Sigmoid colon (tissue), 7 donors: Measurements from ENCODE around the gene THSD7A. TPM values are rescaled to one million over a fixed set of nuclear protein-coding genes. Genes with fewer than 3 reads are reported as not detected.

Experiments used
- DNase-seq: peaks from one replicate; pipeline ENCODE4 v3.0.0-alpha.2; 2019
- H3K27ac ChIP-seq, 4 donors: fragments of 200-600 bp; sonication (generic); one replicate each; pipeline ENCODE4 v1.5.1; 2016 to 2019; ENCODE audit warnings: mild to moderate bottlenecking in 1 of 4
- H3K27me3 ChIP-seq, 3 donors: fragments of 200-600 bp; sonication (generic); one replicate each; pipeline ENCODE4 v1.5.1; 2019; ENCODE audit warnings: mild to moderate bottlenecking in 1 of 3
- H3K36me3 ChIP-seq, 4 donors: fragments of 200-600 bp; sonication (generic); one replicate each; pipeline ENCODE4 v1.5.1; 2016 to 2019
- H3K4me1 ChIP-seq, 4 donors: fragments of 200-600 bp; sonication (generic); one replicate each; pipeline ENCODE4 v1.5.1; 2017 to 2019
- H3K4me3 ChIP-seq, 4 donors: fragments of 200-600 bp; sonication (generic); one replicate each; pipeline ENCODE4 v1.5.1; 2017 to 2019; ENCODE audit warnings: mild to moderate bottlenecking in 2 of 4, moderate library complexity in 1 of 4
- H3K9me3 ChIP-seq, 4 donors: fragments of 200-600 bp in 3 of 4; sonication (generic) in 3 of 4; one replicate each; pipeline versions ENCODE4 v1.5.1 to v1.6.1; 2013 to 2019
- CTCF ChIP-seq, 4 experiments: fragments of 450-650 bp in 3 of 4; fragments of 200-600 bp in 1 of 4; IDR thresholded peaks; one replicate each; pipeline ENCODE4 v1.5.1; 2016 to 2019; ENCODE audit warnings: antibody characterized with exemption in 4 of 4, mild to moderate bottlenecking in 3 of 4, moderate library complexity in 2 of 4
- EP300 ChIP-seq, 4 donors: sonication (generic); formaldehyde crosslinking; IDR thresholded peaks; one replicate each; pipeline ENCODE4 v1.6.1; 2017; ENCODE audit warnings: antibody characterized with exemption in 4 of 4
- POLR2A ChIP-seq, 2 donors: fragments of 450-650 bp; IDR thresholded peaks; one replicate each; pipeline ENCODE4 v1.6.1; 2016; ENCODE audit warnings: antibody characterized with exemption in 2 of 2, mild to moderate bottlenecking in 2 of 2, moderate library complexity in 2 of 2
- POLR2AphosphoS5 ChIP-seq, 4 donors: sonication (generic); formaldehyde crosslinking; IDR thresholded peaks; one replicate each; pipeline ENCODE4 v1.6.1; 2017; ENCODE audit warnings: antibody characterized with exemption in 4 of 4
- WGBS, 2 donors: extraction: QIAGEN DNeasy Blood & Tissue Kit; methylation state at CpG; one replicate each; pipeline ENCODE4 v1.1.7; 2013; 5-methylcytosine and 5-hydroxymethylcytosine counted together
- intact Hi-C: fragments of 100-400 bp; cut with DNase I; formaldehyde crosslinking; loops from one replicate; pipeline ENCODE4 v1.15.1; 2023
- polyA plus RNA-seq, 3 donors: library from polyadenylated mRNA; stranded (reverse); fragments of 200-250 nt; gene quantifications; one replicate each; pipeline ENCODE4 v1.2.3, GENCODE V29; 2013
- total RNA-seq, 4 donors: library from RNA; depleted of rRNA; stranded (reverse); fragments of >200 nt; gene quantifications; one replicate each; pipeline ENCODE4 v1.1.0, GENCODE V29; 2016
- donor health status: healthy with polysubstance abuse.
- donor health status: Bipolar disorder and iron deficiency.
- donor health status: healthy.

The THSD7A gene
- total and polyA plus RNA-seq, 7 donors, result under 0.01 to 6.9 (median 5.0) TPM

DNA sequence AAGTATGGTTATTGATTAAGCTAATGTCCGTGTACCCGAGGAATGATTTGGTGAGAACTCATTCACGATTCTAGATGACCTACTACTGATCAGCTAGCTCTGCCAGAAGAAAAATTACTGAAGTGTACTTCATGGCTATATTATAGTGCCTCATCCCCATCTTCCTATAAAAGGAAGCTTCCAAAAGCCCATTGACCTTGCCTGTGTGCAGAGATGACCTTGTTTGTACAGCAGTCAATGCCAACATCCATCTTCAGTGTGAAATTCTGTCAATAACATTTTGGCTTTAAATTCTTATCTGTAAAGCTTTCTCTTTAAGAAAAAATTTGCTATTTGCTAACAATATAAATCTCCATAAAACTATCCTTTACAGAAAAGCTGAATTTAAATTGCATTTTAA lies 315.7 kb downstream of the THSD7A start:
- DNase-seq, result no peak
- no peak for TF ChIP-seq POLR2A (IDR thresholded peaks at IDR 0.05)
- no peak for TF ChIP-seq POLR2AphosphoS5 (IDR thresholded peaks at IDR 0.05)
- no peak for TF ChIP-seq CTCF (IDR thresholded peaks at IDR 0.05)
- TF ChIP-seq EP300 (IDR thresholded peaks at IDR 0.05), result no peak
- no peaks in the 10 kb centered on the region for H3K36me3 ChIP-seq
- no peaks in the 10 kb centered on the region for H3K4me1 ChIP-seq
- 81 to 84% methylated on average over 3 of the region's 3 CpGs for WGBS, 2 donors
- H3K27me3 ChIP-seq, result no peaks in the 10 kb centered on the region
- H3K27ac ChIP-seq, result no peak overlapping the region
- intact Hi-C loops, result no loop called here
- no peaks in the 10 kb centered on the region for H3K9me3 ChIP-seq
- no peak overlapping the region for H3K4me3 ChIP-seq

DNA sequence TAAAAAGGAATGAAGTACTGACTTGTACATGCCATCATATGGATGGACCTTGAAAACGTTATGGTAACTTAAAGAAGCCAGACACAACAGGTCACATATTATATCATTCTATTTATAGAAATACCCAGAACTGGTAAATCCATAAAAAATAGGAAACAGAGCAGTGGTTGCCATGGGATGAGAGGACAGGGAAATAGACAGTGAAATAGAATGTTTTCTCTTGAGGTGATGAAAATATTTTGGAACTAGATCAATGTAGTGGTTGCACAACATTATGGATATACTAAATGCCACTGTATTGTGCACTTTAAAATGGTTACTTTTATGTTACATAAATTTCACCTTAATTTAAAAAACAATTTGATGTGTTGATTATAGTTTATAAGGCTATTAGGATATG lies 318.5 kb downstream of the THSD7A start:
- no peaks in the 10 kb centered on the region for H3K4me1 ChIP-seq
- intact Hi-C loops, result no loop called here
- no peak for DNase-seq
- H3K27me3 ChIP-seq, result no peaks in the 10 kb centered on the region
- TF ChIP-seq POLR2AphosphoS5 (IDR thresholded peaks at IDR 0.05) (no peak), CTCF (IDR thresholded peaks at IDR 0.05) (no peak), POLR2A (IDR thresholded peaks at IDR 0.05) (no peak), EP300 (IDR thresholded peaks at IDR 0.05) (no peak)
- no peak overlapping the region for H3K27ac ChIP-seq
- no peaks in the 10 kb centered on the region for H3K36me3 ChIP-seq
- no peak overlapping the region for H3K4me3 ChIP-seq
- no peaks in the 10 kb centered on the region for H3K9me3 ChIP-seq
- 36 to 64% methylated on average over 1 of the region's 1 CpG for whole genome bisulfite sequencing, 2 donors

DNA sequence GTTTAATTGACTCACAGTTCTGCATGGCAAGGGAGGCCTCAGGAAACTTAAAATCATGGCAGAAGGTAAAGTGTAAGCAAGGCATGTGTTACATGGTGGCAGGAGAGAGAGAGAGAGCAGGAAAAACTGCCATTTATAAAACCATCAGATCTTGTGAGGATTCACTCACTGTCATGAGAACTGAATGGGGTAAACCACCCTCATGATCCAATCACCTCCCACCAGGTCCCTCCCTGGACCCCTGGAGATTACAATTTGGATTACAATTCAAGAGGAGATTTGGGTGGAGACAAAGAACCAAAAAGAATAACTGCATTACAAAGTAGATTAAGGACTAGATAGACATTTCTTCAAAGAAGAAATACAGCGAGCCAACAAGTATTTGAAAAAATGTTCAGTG lies 324.1 kb downstream of the THSD7A start:
- intact Hi-C loops, result no loop called here
- no peak for DNase-seq
- no peaks in the 10 kb centered on the region for H3K27me3 ChIP-seq
- TF ChIP-seq POLR2AphosphoS5 (IDR thresholded peaks at IDR 0.05) (no peak), EP300 (IDR thresholded peaks at IDR 0.05) (no peak), CTCF (IDR thresholded peaks at IDR 0.05) (no peak), POLR2A (IDR thresholded peaks at IDR 0.05) (no peak)
- 89 to 98% methylated on average over 1 of the region's 1 CpG for WGBS, 2 donors
- no peaks in the 10 kb centered on the region for H3K4me1 ChIP-seq
- no peak overlapping the region for H3K4me3 ChIP-seq
- H3K9me3 ChIP-seq, result no peaks in the 10 kb centered on the region
- H3K36me3 ChIP-seq, result no peaks in the 10 kb centered on the region
- no peak overlapping the region for H3K27ac ChIP-seq

GRCh38 chr7:11506417-11506816 lies 325.6 kb downstream of the THSD7A start:
- Histone ChIP-seq H3K4me1 (no peaks in the 10 kb centered on the region), H3K4me3 (no peak overlapping the region), H3K9me3 (peaks cover 0 to 4% (median 0%) of the 10 kb centered on the region in 4 donors), H3K27ac (no peak overlapping the region), H3K36me3 (no peaks in the 10 kb centered on the region), H3K27me3 (no peaks in the 10 kb centered on the region)
- TF ChIP-seq CTCF (IDR thresholded peaks at IDR 0.05) (no peak), POLR2A (IDR thresholded peaks at IDR 0.05) (no peak), EP300 (IDR thresholded peaks at IDR 0.05) (no peak), POLR2AphosphoS5 (IDR thresholded peaks at IDR 0.05) (no peak)
- no peak for DNase-seq
- intact Hi-C loops, result no loop called here

- no peak overlapping the region for H3K4me3 ChIP-seq
- WGBS, 2 donors, result 85 to 86% methylated on average over 3 of the region's 3 CpGs
- no peak overlapping the region for H3K27ac ChIP-seq
- no peaks in the 10 kb centered on the region for H3K4me1 ChIP-seq
- H3K27me3 ChIP-seq, result no peaks in the 10 kb centered on the region
- H3K36me3 ChIP-seq, result no peaks in the 10 kb centered on the region
- TF ChIP-seq EP300 (IDR thresholded peaks at IDR 0.05) (no peak), POLR2A (IDR thresholded peaks at IDR 0.05) (no peak), POLR2AphosphoS5 (IDR thresholded peaks at IDR 0.05) (no peak), CTCF (IDR thresholded peaks at IDR 0.05) (no peak)
- intact Hi-C loops, result loop anchor here (2.0 kb wide), 1 partner anchor 31 kb away; no protein-coding TSS in a partner anchor
- no peak for DNase-seq
- H3K9me3 ChIP-seq, result peaks cover 0 to 4% (median 0%) of the 10 kb centered on the region in 4 donors
These were observed 326.5 kb downstream of the THSD7A start for GRCh38 chr7:11505471-11505985.
